ENCODE results near the gene FAM20C.

Gene FAM20C

GRCh38 chr7:272108-272615 is 79.8 kb downstream of the FAM20C start:
- Histone ChIP-seq H3K9me3 (no peaks in the 10 kb centered on the region), H3K4me1 (ENCODE audit: control insufficient read depth in 1 of 2, insufficient read depth in 1 of 2, low read depth in 1 of 2, low read length in 1 of 2) (no peaks in the 10 kb centered on the region), H3K27ac (no peak overlapping the region), H3K36me3 (no peaks in the 10 kb centered on the region), H3K4me3 (ENCODE audit: low read depth in 1 of 2, low read length in 1 of 2) (no peak overlapping the region), H3K27me3 (no peaks in the 10 kb centered on the region)
- TF ChIP-seq CTCF (IDR thresholded peaks at IDR 0.05): no peak

GRCh38 chr7:272631-273030 is 80.3 kb downstream of the FAM20C start:
- no peak overlapping the region for H3K4me3 ChIP-seq (ENCODE audit: low read depth in 1 of 2, low read length in 1 of 2)
- no peak for TF ChIP-seq CTCF (IDR thresholded peaks at IDR 0.05)
- no peaks in the 10 kb centered on the region for H3K4me1 ChIP-seq (ENCODE audit: control insufficient read depth in 1 of 2, insufficient read depth in 1 of 2, low read depth in 1 of 2, low read length in 1 of 2)
- H3K36me3 ChIP-seq: no peaks in the 10 kb centered on the region
- no peak overlapping the region for H3K27ac ChIP-seq
- no peaks in the 10 kb centered on the region for H3K9me3 ChIP-seq
- peaks cover 4% of the 10 kb centered on the region for H3K27me3 ChIP-seq

DNA sequence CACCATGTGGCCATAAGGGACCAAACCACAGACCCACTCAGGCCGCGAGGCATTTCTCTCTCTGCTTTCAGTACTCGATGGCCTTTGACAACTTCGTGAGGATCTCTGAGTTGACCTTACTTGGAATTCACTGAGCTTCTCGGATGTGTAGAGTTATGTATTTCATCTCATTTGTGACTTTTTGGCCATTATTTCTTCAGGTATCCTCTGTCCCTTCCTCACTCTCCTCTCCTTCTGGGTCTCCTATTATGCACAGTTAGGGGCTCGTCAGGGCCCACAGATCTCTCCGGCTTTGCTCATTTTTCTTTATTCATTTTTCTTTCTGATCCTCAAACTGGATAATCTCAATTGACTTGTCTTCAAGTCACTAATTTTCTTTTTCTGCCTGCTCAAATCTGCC is 81.0 kb downstream of the FAM20C start:
- no peaks in the 10 kb centered on the region for H3K9me3 ChIP-seq
- H3K36me3 ChIP-seq: no peaks in the 10 kb centered on the region
- peaks cover 4% of the 10 kb centered on the region for H3K27me3 ChIP-seq
- H3K27ac ChIP-seq: no peak overlapping the region
- H3K4me3 ChIP-seq (ENCODE audit: low read depth in 1 of 2, low read length in 1 of 2): no peak overlapping the region
- no peaks in the 10 kb centered on the region for H3K4me1 ChIP-seq (ENCODE audit: control insufficient read depth in 1 of 2, insufficient read depth in 1 of 2, low read depth in 1 of 2, low read length in 1 of 2)
- no peak for TF ChIP-seq CTCF (IDR thresholded peaks at IDR 0.05)

GRCh38 chr7:274266-274665 is 81.9 kb downstream of the FAM20C start:
- Histone ChIP-seq H3K9me3 (no peaks in the 10 kb centered on the region), H3K4me3 (ENCODE audit: low read depth in 1 of 2, low read length in 1 of 2) (no peak overlapping the region)
- no peak for TF ChIP-seq CTCF (IDR thresholded peaks at IDR 0.05)

GRCh38 chr7:276230-276835 is 84.0 kb downstream of the FAM20C start:
- no peak overlapping the region for H3K27ac ChIP-seq
- TF ChIP-seq CTCF (IDR thresholded peaks at IDR 0.05): no peak
- no peak overlapping the region for H3K4me3 ChIP-seq (ENCODE audit: low read depth in 1 of 2, low read length in 1 of 2)
- H3K36me3 ChIP-seq: no peaks in the 10 kb centered on the region
- no peaks in the 10 kb centered on the region for H3K4me1 ChIP-seq (ENCODE audit: control insufficient read depth in 1 of 2, insufficient read depth in 1 of 2, low read depth in 1 of 2, low read length in 1 of 2)
- H3K9me3 ChIP-seq: no peaks in the 10 kb centered on the region
- H3K27me3 ChIP-seq: peaks cover 18% of the 10 kb centered on the region

More at GRCh38 chr7:274266-274665, 81.9 kb downstream of the FAM20C start:
- H3K27ac ChIP-seq: no peak overlapping the region
- H3K4me1 ChIP-seq (ENCODE audit: control insufficient read depth in 1 of 2, insufficient read depth in 1 of 2, low read depth in 1 of 2, low read length in 1 of 2): no peaks in the 10 kb centered on the region
- peaks cover 10% of the 10 kb centered on the region for H3K27me3 ChIP-seq
- no peaks in the 10 kb centered on the region for H3K36me3 ChIP-seq
